CD4-positive, alpha-beta T cell treated with Interleukin-2 at 100 ng/mL for 4 hours (primary cell): ENCODE measurements around the gene CFAP221.

Experiments
- DNase-seq: peaks from one replicate; pipeline ENCODE4 v3.0.0-alpha.2; 2020; ENCODE audit warnings: low spot score

CFAP221 gene

GRCh38 chr2:119536707-119537106 lies 7.5 kb upstream of the CFAP221 start:
- DNase-seq: no peak

- DNase-seq: no peak
These were observed 6.5 kb upstream of the CFAP221 start for GRCh38 chr2:119537792-119538191.

DNA sequence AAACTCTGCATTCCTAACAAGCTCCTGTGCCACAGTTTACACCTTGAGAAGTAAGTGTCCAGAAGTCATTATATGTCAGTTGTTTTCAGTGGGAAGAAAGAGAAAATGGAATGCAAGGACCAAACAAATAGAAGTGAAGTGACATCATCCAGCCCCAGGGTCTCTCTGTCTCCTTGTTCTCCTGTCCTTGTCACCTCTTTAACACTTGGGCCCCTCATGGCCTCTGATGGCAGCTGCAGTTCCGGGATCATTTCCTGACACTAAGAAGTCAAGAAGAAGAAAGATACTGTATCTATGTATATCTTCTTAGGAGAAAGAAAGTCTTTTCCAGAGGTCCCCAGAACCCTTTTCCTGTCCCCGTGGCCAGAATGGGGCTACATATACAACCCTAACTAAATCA lies 2.8 kb upstream of the CFAP221 start:
- no peak for DNase-seq

DNA sequence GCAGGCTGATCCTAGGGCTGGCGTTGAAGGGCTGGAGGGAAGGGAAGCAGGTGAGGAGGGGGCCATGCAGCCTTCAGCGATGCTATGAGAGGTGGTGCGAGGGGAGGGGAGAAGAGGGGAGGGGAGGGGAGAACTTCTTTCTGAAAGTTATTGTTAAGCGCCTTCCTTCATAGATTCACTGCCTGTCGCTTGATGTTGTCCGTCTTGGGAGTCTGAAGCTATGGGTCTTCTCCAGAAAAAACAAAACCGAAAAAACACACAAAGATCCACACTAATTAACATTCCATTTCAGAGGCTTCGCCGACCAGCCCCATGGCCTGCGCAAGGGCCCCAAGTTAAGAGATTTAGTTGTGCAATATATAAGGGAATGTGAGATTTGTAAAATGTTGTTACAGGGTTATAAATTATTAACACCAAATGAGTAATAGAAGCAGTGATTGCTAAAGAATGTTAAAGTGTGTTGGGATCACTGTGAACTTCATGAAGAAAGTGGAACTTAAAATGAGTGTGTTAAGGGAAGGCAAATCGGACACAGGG lies 758 bp downstream of the CFAP221 start:
- no peak for DNase-seq

- no peak for DNase-seq
These were observed 1.7 kb downstream of the CFAP221 start for GRCh38 chr2:119545754-119546446.

DNA sequence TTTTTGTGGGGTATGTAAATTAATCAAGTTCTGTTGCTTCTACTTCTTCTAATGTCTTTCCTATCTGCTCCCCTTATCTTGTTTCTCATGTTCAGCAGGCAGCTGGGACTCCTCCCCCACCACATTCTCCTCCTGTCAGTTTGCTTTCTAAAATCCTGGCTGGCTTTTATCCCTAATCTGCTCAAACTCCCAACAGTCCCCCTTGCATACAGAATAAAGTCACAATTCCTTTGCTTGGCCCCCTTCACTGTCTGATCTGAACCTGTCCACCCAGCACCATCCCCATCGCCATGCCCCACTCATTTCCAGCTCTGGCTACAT lies 2.2 kb downstream of the CFAP221 start:
- no peak for DNase-seq

DNA sequence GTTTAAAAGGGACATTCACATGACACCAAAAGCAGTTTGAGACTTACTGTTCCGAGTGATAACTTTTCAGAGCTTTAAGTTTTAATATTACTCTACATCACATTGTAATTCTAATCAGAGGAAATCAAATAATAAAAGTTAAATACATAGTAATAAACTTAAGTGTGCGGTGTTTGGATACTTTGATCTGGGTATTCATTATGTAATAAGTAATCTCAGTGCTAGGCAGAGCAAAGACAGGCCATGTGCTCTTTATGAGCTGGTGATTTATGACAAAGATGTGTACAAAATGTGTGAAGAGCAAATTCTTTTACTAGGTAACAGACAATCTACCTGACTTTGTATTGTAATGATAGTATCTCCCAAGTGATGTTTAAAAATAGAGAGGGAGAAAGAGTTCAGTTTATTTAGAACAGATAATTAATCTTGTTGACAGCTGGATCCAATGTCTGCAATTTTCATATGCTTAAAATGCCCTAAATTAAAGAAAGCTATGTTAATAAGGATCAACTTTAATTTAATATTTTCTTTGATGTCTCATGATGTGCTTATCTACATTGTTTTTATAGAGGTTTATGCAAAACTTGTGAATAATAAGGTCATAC lies 4.4 kb downstream of the CFAP221 start:
- no peak for DNase-seq

DNA sequence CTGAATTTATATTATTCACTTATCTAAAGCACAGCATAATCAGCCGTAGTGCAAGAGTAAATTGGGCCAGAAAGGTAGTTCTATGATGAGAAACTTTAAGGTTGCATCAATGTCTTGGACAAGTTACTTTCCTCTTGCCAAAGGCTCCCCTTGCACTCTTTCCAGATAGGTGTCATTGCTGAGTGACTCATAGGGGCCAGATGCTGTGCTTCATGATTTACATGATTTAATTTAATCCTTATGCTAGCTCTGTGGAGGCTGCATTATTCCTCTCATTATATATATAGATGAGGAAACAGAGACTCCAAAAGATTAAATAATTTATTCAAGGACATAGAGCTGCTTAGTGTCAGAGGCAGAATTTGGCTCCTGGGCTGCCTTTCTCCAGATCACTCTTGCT lies 5.0 kb downstream of the CFAP221 start:
- no peak for DNase-seq

GRCh38 chr2:119550346-119550745 lies 6.1 kb downstream of the CFAP221 start:
- DNase-seq: no peak

DNA sequence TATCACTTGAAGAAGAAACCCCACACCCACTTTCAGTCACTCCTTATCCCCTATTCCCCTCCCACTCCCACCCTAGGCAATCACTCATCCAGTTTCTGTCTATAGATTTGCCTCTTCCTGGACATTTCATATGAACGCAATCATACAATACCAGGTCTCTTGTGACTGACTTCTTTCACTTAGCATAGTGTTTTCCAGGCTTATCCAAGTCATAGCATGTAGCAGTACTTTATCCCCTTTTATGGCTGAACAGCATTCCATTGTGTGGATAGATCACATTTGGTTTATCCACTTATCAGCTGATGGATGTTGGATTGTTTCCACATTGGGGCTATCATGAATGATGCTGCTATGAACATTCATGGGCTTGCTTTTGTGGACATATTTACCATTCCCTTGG lies 6.6 kb downstream of the CFAP221 start:
- DNase-seq: no peak

- DNase-seq: no peak
These were observed 8.7 kb downstream of the CFAP221 start for GRCh38 chr2:119552902-119553301.

- no peak for DNase-seq
These were observed 9.6 kb downstream of the CFAP221 start for GRCh38 chr2:119553687-119554344.

- no peak for DNase-seq
These were observed 21.2 kb downstream of the CFAP221 start for GRCh38 chr2:119565481-119565880.

- no peak for DNase-seq
These were observed 23.0 kb downstream of the CFAP221 start for GRCh38 chr2:119567292-119567691.

- DNase-seq: no peak
These were observed 30.0 kb downstream of the CFAP221 start for GRCh38 chr2:119574108-119574815.

DNA sequence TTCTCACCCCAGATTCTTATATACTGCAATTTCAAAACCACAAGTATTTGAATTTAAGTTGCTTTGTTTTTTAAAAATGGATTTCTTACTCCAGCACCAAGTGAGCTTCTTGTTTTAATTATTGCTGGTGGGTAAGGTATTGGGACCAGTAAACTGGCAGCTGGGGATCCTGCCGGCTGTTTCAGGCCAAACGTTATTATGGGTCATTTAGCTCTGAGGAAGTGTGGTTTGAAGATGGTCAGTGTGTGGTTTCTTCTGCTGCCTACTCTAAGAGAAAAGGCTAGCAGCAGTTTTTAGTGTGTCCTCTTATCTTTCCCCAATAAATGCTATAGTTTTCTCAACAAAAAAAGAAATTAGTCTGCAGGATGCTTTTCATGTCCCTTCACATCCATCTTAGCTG lies 30.6 kb downstream of the CFAP221 start:
- DNase-seq: no peak

GRCh38 chr2:119575439-119575838 lies 31.2 kb downstream of the CFAP221 start:
- DNase-seq: no peak

GRCh38 chr2:119579424-119580295 lies 35.4 kb downstream of the CFAP221 start:
- no peak for DNase-seq

DNA sequence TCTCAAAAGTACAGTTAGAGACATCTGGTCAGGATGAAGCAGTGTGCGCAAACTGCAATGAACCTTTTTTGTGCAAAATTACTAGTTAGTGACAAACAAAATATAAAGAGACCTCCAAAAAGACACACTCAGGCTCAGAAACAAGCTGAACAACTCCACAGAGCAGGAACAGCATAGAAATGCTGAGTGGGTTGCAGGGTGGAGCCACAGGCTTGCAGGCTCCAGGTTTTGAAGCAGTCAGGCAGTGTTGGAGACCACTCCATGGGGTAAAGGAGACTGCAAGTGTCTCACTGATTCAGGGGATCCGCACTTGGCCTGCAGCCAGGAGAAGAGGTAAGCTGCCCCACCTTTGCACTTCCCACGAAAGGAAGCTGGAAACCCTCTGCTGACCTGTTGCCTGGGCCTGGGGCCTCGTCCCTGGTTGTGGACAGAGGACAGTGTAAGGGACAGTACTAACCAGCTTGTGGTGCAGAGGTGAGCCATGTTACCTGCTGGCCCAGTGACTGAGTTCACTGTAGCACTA lies 36.4 kb downstream of the CFAP221 start:
- no peak for DNase-seq

DNA sequence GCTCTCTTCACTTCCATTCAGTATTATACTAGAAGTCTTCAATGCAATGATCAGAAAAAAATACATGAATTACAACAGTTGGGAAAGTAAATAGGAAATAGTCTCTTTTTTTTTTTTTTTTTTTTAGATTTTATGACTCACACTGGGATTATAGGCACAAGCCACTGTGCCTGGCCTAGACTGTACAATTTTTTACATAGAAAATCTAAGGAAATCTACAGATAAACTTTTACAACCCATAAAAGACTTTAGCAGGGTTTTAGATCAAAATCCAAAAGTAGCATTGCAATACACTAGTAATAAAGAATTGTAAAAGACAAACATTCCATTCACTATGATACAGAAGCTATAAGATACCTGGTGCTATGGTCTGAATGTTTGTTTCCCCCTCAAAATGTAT lies 39.0 kb downstream of the CFAP221 start:
- DNase-seq: no peak

- DNase-seq: no peak
These were observed 40.2 kb downstream of the CFAP221 start for GRCh38 chr2:119584469-119584868.

GRCh38 chr2:119586085-119586484 lies 41.8 kb downstream of the CFAP221 start:
- DNase-seq: no peak
